Smooth muscle cell (in vitro differentiated cells): ENCODE measurements around the gene HBZ. TPM values are rescaled to one million over a fixed set of nuclear protein-coding genes. Genes with fewer than 3 reads are reported as not detected.
A peak's percentile ranks its signal among the peaks of the same experiment; 100 is the strongest.

Experiments
- DNase-seq: peaks from one replicate; lab custom pipeline; 2025; ENCODE audit not compliant: unreplicated experiment; lab: John Stamatoyannopoulos, UW
- H2AFZ ChIP-seq: fragments of 200-600 bp; sonication (generic); 2 replicates; pipeline ENCODE4 v1.6.0; 2016; ENCODE audit warnings: antibody characterized with exemption, low read depth, mild to moderate bottlenecking
- H3F3A ChIP-seq: fragments of 200-600 bp; sonication (generic); 2 replicates; pipeline ENCODE4 v1.6.0; 2017; ENCODE audit warnings: antibody characterized with exemption, low read depth
- H3K27ac ChIP-seq: fragments of 200-600 bp; sonication (generic); 2 replicates; pipeline ENCODE4 v1.5.1; 2016; ENCODE audit warnings: low read depth, mild to moderate bottlenecking
- H3K27me3 ChIP-seq: fragments of 200-600 bp; sonication (generic); 2 replicates; pipeline ENCODE4 v1.6.1; 2016; ENCODE audit warnings: low read depth, mild to moderate bottlenecking
- H3K36me3 ChIP-seq: fragments of 200-600 bp; sonication (generic); 2 replicates; pipeline ENCODE4 v1.5.1; 2016; ENCODE audit warnings: low read depth
- H3K4me1 ChIP-seq: fragments of 200-600 bp; sonication (generic); 2 replicates; pipeline ENCODE4 v1.5.1; 2016; ENCODE audit warnings: low read depth
- H3K4me2 ChIP-seq: fragments of 200-600 bp; sonication (generic); 2 replicates; pipeline ENCODE4 v1.6.0; 2016; ENCODE audit warnings: mild to moderate bottlenecking
- H3K4me3 ChIP-seq: fragments of 200-600 bp; sonication (generic); 2 replicates; pipeline ENCODE4 v1.5.1; 2016; ENCODE audit warnings: mild to moderate bottlenecking
- H3K79me2 ChIP-seq: fragments of 200-600 bp; sonication (generic); 2 replicates; pipeline ENCODE4 v1.6.0; 2016; ENCODE audit warnings: low read depth, mild to moderate bottlenecking
- H3K9ac ChIP-seq: fragments of 200-600 bp; sonication (generic); 2 replicates; pipeline ENCODE4 v1.6.0; 2016; ENCODE audit warnings: low read depth
- H3K9me3 ChIP-seq: fragments of 200-600 bp; sonication (generic); replicated peaks from 2 replicates; pipeline ENCODE4 v1.5.1; 2016; ENCODE audit warnings: low read depth
- H4K20me1 ChIP-seq: fragments of 200-600 bp; sonication (generic); 2 replicates; pipeline ENCODE4 v1.6.0; 2016; ENCODE audit warnings: low read depth
- CTCF ChIP-seq: fragments of 200-600 bp; sonication (generic); IDR thresholded peaks from 2 replicates; pipeline ENCODE4 v1.5.1; 2017; ENCODE audit warnings: borderline replicate concordance, mild to moderate bottlenecking, antibody characterized with exemption; ENCODE audit not compliant: insufficient read depth, poor library complexity, severe bottlenecking
- WGBS: methylation state at CpG from one replicate; pipeline ENCODE4 v1.1.7; 2016; ENCODE audit warnings: low lambda C conversion rate; 5-methylcytosine and 5-hydroxymethylcytosine counted together
- polyA plus RNA-seq: library from polyadenylated mRNA; unstranded; fragments of >200 nt; fragmentation: Nextera tagmentation; extraction: Ambion mirVana; gene quantifications from 2 replicates; pipeline ENCODE4 v1.2.1, GENCODE V29; 2016
- total RNA-seq: library from RNA; depleted of rRNA; stranded (reverse); fragments of >200 nt; gene quantifications from 2 replicates; pipeline ENCODE4 v1.2.3, GENCODE V29; 2014

Gene HBZ
- total and polyA plus RNA-seq, 2 experiments from 2014 or later, result not detected

GRCh38 chr16:165539-166374 lies 13.3 kb downstream of the HBZ start, which contains the start of gene HBM:
Gene HBM, plus strand, starts transcription at chr16:165978. Its CDS starts 20 bp downstream, at chr16:165998.
- Histone ChIP-seq H3K4me3 (peak within 1 kb of the TSS; percentile 8), H3K4me2 (peak within 1 kb of the TSS; percentile 78), H3K9ac (no peak within 1 kb of the TSS), H3F3A (no peaks in the 10 kb centered on the region), H2AFZ (no peak within 1 kb of the TSS), H3K4me1 (peaks cover 5% of the 10 kb centered on the region), H4K20me1 (no peaks in the 10 kb centered on the region), H3K27me3 (peaks cover 71% of the 10 kb centered on the region), H3K9me3 (no peaks in the 10 kb centered on the region), H3K36me3 (no peaks in the 10 kb centered on the region), H3K27ac (no peak within 1 kb of the TSS), H3K79me2 (no peaks in the 10 kb centered on the region)
- TF ChIP-seq CTCF, result no peak
- WGBS, result 7% methylated on average over 62 of the region's 75 CpGs
- no peak for DNase-seq

- no peak overlapping the region for H3K9ac ChIP-seq
- no peak overlapping the region for H2AFZ ChIP-seq
- no peaks in the 10 kb centered on the region for H3K9me3 ChIP-seq
- 20% methylated on average over 45 of the region's 45 CpGs for WGBS
- no peak overlapping the region for H3K4me3 ChIP-seq
- no peak overlapping the region for H3K4me2 ChIP-seq
- no peaks in the 10 kb centered on the region for H3K36me3 ChIP-seq
- H3F3A ChIP-seq, result no peaks in the 10 kb centered on the region
- H3K27ac ChIP-seq, result no peak overlapping the region
- TF ChIP-seq CTCF, result no peak
- H3K4me1 ChIP-seq, result peaks cover 5% of the 10 kb centered on the region
- H3K79me2 ChIP-seq, result no peaks in the 10 kb centered on the region
- H4K20me1 ChIP-seq, result no peaks in the 10 kb centered on the region
- no peak for DNase-seq
- peaks cover 73% of the 10 kb centered on the region for H3K27me3 ChIP-seq
These were observed 14.1 kb downstream of the HBZ start for GRCh38 chr16:166375-167121.

GRCh38 chr16:167122-167690 lies 14.8 kb downstream of the HBZ start:
- Histone ChIP-seq H3K9ac (no peak overlapping the region), H3K79me2 (no peaks in the 10 kb centered on the region), H3K27me3 (peaks cover 74% of the 10 kb centered on the region), H3F3A (no peaks in the 10 kb centered on the region), H3K27ac (no peak overlapping the region), H3K4me3 (no peak overlapping the region), H3K4me2 (no peak overlapping the region), H4K20me1 (no peaks in the 10 kb centered on the region), H3K4me1 (peaks cover 5% of the 10 kb centered on the region), H3K36me3 (no peaks in the 10 kb centered on the region), H2AFZ (no peak overlapping the region), H3K9me3 (no peaks in the 10 kb centered on the region)
- DNase-seq, result no peak
- TF ChIP-seq CTCF, result no peak
- 46% methylated on average over 11 of the region's 11 CpGs for WGBS
